CD14-positive monocyte (primary cell): ENCODE measurements around the gene SLF2. TPM values are rescaled to one million over a fixed set of nuclear protein-coding genes. Genes with fewer than 3 reads are reported as not detected.

Experiments used
- DNase-seq, 3 donors: peaks; one replicate each; pipeline ENCODE4 v3.0.0-alpha.2; 2011 to 2022
- H2AFZ ChIP-seq: 2 replicates; pipeline ENCODE4 v1.6.0; 2012; ENCODE audit warnings: mild to moderate bottlenecking, low read depth, low read length, inconsistent platforms; ENCODE audit not compliant: insufficient read depth, poor library complexity, severe bottlenecking
- H3K27ac ChIP-seq, 2 donors: 1 replicate in 1 of 2; 2 replicates in 1 of 2; pipeline ENCODE4 v1.5.1; 2012 to 2013; ENCODE audit warnings: low read length in 2 of 2, control low read depth in 1 of 2, inconsistent platforms in 1 of 2, low read depth in 1 of 2, mild to moderate bottlenecking in 1 of 2
- H3K27me3 ChIP-seq, 2 donors: one replicate each; pipeline versions ENCODE4 v1.6.0 to v1.6.1; 2011 to 2013; ENCODE audit warnings: low read length in 2 of 2; ENCODE audit not compliant: control insufficient read depth in 2 of 2, insufficient read depth in 2 of 2
- H3K36me3 ChIP-seq, 2 donors: replicated peaks in 1 of 2; 1 replicate in 1 of 2; 2 replicates in 1 of 2; pipeline versions ENCODE4 v1.5.1 to v1.6.1; 2012 to 2013; ENCODE audit warnings: low read length in 2 of 2, control low read depth in 1 of 2, inconsistent platforms in 1 of 2, mild to moderate bottlenecking in 1 of 2; ENCODE audit not compliant: insufficient read depth in 2 of 2, control insufficient read depth in 1 of 2
- H3K4me1 ChIP-seq, 2 donors: 1 replicate in 1 of 2; 2 replicates in 1 of 2; pipeline versions ENCODE4 v1.5.1 to v1.6.1; 2012 to 2013; ENCODE audit warnings: low read length in 2 of 2, control low read depth in 1 of 2, inconsistent platforms in 1 of 2, mild to moderate bottlenecking in 1 of 2, moderate library complexity in 1 of 2; ENCODE audit not compliant: insufficient read depth in 2 of 2, control insufficient read depth in 1 of 2
- H3K4me2 ChIP-seq: replicated peaks from 2 replicates; pipeline ENCODE3; 2012; ENCODE audit warnings: low read length, moderate library complexity, mild to moderate bottlenecking; ENCODE audit not compliant: poor library complexity, severe bottlenecking; ENCODE audit errors: extremely low read depth
- H3K4me3 ChIP-seq, 3 experiments: fragments of 200-600 bp in 1 of 3; sonication (generic) in 1 of 3; replicated peaks in 1 of 3; 1 replicate in 2 of 3; 2 replicates in 1 of 3; pipeline ENCODE4 v1.5.1; 2011 to 2013; ENCODE audit warnings: low read length in 3 of 3, mild to moderate bottlenecking in 3 of 3, control low read depth in 2 of 3, low read depth in 2 of 3, inconsistent platforms in 1 of 3, moderate library complexity in 1 of 3
- H3K79me2 ChIP-seq: 2 replicates; pipeline ENCODE4 v1.6.0; 2012; ENCODE audit warnings: mild to moderate bottlenecking, control low read depth, inconsistent platforms, low read length, moderate library complexity; ENCODE audit not compliant: insufficient read depth
- H3K9ac ChIP-seq: 2 replicates; pipeline ENCODE4 v1.6.0; 2017; ENCODE audit warnings: low read length, mild to moderate bottlenecking; ENCODE audit not compliant: insufficient read depth, poor library complexity, severe bottlenecking
- H3K9me3 ChIP-seq, 2 donors: replicated peaks in 1 of 2; 1 replicate in 1 of 2; 2 replicates in 1 of 2; pipeline versions ENCODE4 v1.5.1 to v1.6.1; 2012 to 2013; ENCODE audit warnings: low read length in 2 of 2, control low read depth in 1 of 2; ENCODE audit not compliant: control insufficient read depth in 1 of 2, insufficient read depth in 1 of 2
- H4K20me1 ChIP-seq: 2 replicates; pipeline ENCODE4 v1.6.0; 2012; ENCODE audit warnings: mild to moderate bottlenecking, low read length, control low read depth, moderate library complexity; ENCODE audit not compliant: insufficient read depth
- H3K27ac Mint-ChIP-seq, 7 donors: one replicate each; pipeline ENCODE4 v1.8.0; 2020; ENCODE audit warnings: mild to moderate bottlenecking in 7 of 7, mixed read lengths in 7 of 7, moderate library complexity in 6 of 7, inconsistent platforms in 2 of 7
- H3K27me3 Mint-ChIP-seq, 3 donors: one replicate each; pipeline ENCODE4 v1.8.0; 2021 to 2022; ENCODE audit warnings: low read depth in 3 of 3, mild to moderate bottlenecking in 3 of 3, mixed read lengths in 3 of 3, moderate library complexity in 3 of 3, inconsistent platforms in 1 of 3
- H3K36me3 Mint-ChIP-seq, 2 donors: one replicate each; pipeline ENCODE4 v1.8.0; 2020; ENCODE audit warnings: mixed read lengths in 2 of 2, inconsistent platforms in 1 of 2, mild to moderate bottlenecking in 1 of 2
- H3K4me1 Mint-ChIP-seq: one replicate; pipeline ENCODE4 v1.8.0; 2020; ENCODE audit warnings: mild to moderate bottlenecking, mixed read lengths
- H3K4me3 Mint-ChIP-seq, 2 donors: one replicate each; pipeline ENCODE4 v1.8.0; 2020; ENCODE audit warnings: mild to moderate bottlenecking in 2 of 2, mixed read lengths in 2 of 2, moderate library complexity in 1 of 2
- H3K9me3 Mint-ChIP-seq, 7 donors: one replicate each; pipeline ENCODE4 v1.8.0; 2020 to 2022; ENCODE audit warnings: mixed read lengths in 7 of 7, mild to moderate bottlenecking in 6 of 7, moderate library complexity in 6 of 7, inconsistent platforms in 2 of 7
- CTCF ChIP-seq: fragments of 200-600 bp; IDR thresholded peaks from one replicate; pipeline ENCODE4 v1.8.0; 2022; ENCODE audit warnings: antibody characterized with exemption, mild to moderate bottlenecking
- WGBS: methylation state at CpG from one replicate; pipeline ENCODE4 v1.1.5; 2013; ENCODE audit warnings: missing lambda C conversion rate; ENCODE audit not compliant: insufficient coverage; 5-methylcytosine and 5-hydroxymethylcytosine counted together
- intact Hi-C, 2 donors: fragments of 100-400 bp; cut with micrococcal nuclease; formaldehyde crosslinking; loops; one replicate each; pipeline versions ENCODE4 v1.15.0 to v1.15.1; 2023
- polyA plus RNA-seq, 3 donors: library from polyadenylated mRNA; depleted of rRNA in 1 of 3; unstranded in 2 of 3; stranded (reverse) in 1 of 3; fragments of 300-500 nt in 2 of 3; fragments of >200 nt in 1 of 3; fragmentation: Illumina TruSeq in 2 of 3; gene quantifications; 1 replicate in 2 of 3; 2 replicates in 1 of 3; pipeline ENCODE4 v1.2.3, GENCODE V29; 2012 to 2021

SLF2 gene
- polyA plus RNA-seq, 3 donors: 5.8 to 11.3 (median 6.4) TPM

- Histone ChIP-seq H3K4me3 (no peak overlapping the region), H2AFZ (no peak overlapping the region), H3K36me3 (no peaks in the 10 kb centered on the region), H3K9me3 (no peaks in the 10 kb centered on the region), H3K4me2 (no peak overlapping the region), H3K27me3 (no peaks in the 10 kb centered on the region), H3K79me2 (no peaks in the 10 kb centered on the region), H3K4me1 (peaks cover 5 to 8% of the 10 kb centered on the region in 2 donors), H3K9ac (no peak overlapping the region), H3K27ac (no peak overlapping the region), H4K20me1 (no peaks in the 10 kb centered on the region)
- Mint-ChIP-seq H3K27me3 (peaks cover 3 to 18% (median 16%) of the 10 kb centered on the region in 3 donors), H3K27ac (no peak overlapping the region), H3K4me3 (no peak overlapping the region), H3K36me3 (peaks cover 0 to 5% of the 10 kb centered on the region in 2 donors), H3K4me1 (peaks cover 16% of the 10 kb centered on the region), H3K9me3 (peaks cover 0 to 3% (median 0%) of the 10 kb centered on the region in 7 donors)
- TF ChIP-seq CTCF: no peak
- intact Hi-C loops: loop anchor here in 1 of 2 donors (5.0 kb wide), 1 partner anchor 44 kb away; the partner anchor contains the start of gene SEMA4G
- DNase-seq: no peak
- WGBS: 85% methylated on average over 7 of the region's 22 CpGs
Measured at GRCh38 chr10:101011517-101012423, 99.0 kb downstream of the SLF2 start.

GRCh38 chr10:101012525-101013364 is 100.0 kb downstream of the SLF2 start:
- peaks cover 6 to 8% of the 10 kb centered on the region in 2 donors for H3K4me1 ChIP-seq
- no peaks in the 10 kb centered on the region for H4K20me1 ChIP-seq
- intact Hi-C loops: loop anchor here in 1 of 2 donors (5.0 kb wide), 1 partner anchor 45 kb away; the partner anchor contains the start of gene SEMA4G
- peak overlapping the region in 1 of 2 donors; percentile 24 for H3K4me3 Mint-ChIP-seq
- no peak overlapping the region for H2AFZ ChIP-seq
- no peak overlapping the region for H3K4me2 ChIP-seq
- no peaks in the 10 kb centered on the region for H3K9me3 ChIP-seq
- H3K27ac ChIP-seq: no peak overlapping the region
- H3K4me3 ChIP-seq: no peak overlapping the region
- H3K4me1 Mint-ChIP-seq: peaks cover 19% of the 10 kb centered on the region
- peak; percentile 62 to 87 (median 75) for DNase-seq
- H3K36me3 Mint-ChIP-seq: no peaks in the 10 kb centered on the region
- H3K36me3 ChIP-seq: no peaks in the 10 kb centered on the region
- WGBS: 10% methylated on average over 4 of the region's 14 CpGs
- H3K79me2 ChIP-seq: no peaks in the 10 kb centered on the region
- peak overlapping the region in 4 of 7 donors; percentile 1 to 75 (median 25) for H3K27ac Mint-ChIP-seq
- peak; percentile 80 for TF ChIP-seq CTCF
- H3K27me3 Mint-ChIP-seq: peaks cover 12 to 28% (median 20%) of the 10 kb centered on the region in 3 donors
- peaks cover 0 to 3% (median 0%) of the 10 kb centered on the region in 7 donors for H3K9me3 Mint-ChIP-seq
- peaks cover 0 to under 1% of the 10 kb centered on the region in 2 donors for H3K27me3 ChIP-seq
- no peak overlapping the region for H3K9ac ChIP-seq
